T-cell (primary cell): Measurements from ENCODE around the gene APOOL. TPM values are rescaled to one million over a fixed set of nuclear protein-coding genes. Genes with fewer than 3 reads are reported as not detected.
"Not testable (repeated sequence)": the region's sequence is repeated elsewhere in the genome, so short reads cannot be mapped to it uniquely, and the experiment has no call there.

Source experiments
- ATAC-seq, 4 experiments: fragments of 200-7000 bp in 3 of 4; fragments of 150-1000 bp in 1 of 4; cut with Tn5 transposase; replicated peaks in 1 of 4; 1 replicate in 3 of 4; 2 replicates in 1 of 4; pipeline ENCODE4 v1.10.0; 2021; ENCODE audit warnings: moderate library complexity in 3 of 4, mild to moderate bottlenecking in 2 of 4, moderate number of reproducible peaks in 1 of 4
- CTCF ChIA-PET, 2 donors: fragments of 300-600 bp; sonication (Branson Sonifier 250); formaldehyde crosslinking; loops; one replicate each; lab custom pipeline; 2022; ENCODE audit warnings: antibody characterized with exemption in 2 of 2; lab: Charles Lee
- POLR2A ChIA-PET, 2 donors: fragments of 300-600 bp; sonication (Branson Sonifier 250); formaldehyde crosslinking; loops; one replicate each; lab custom pipeline; 2022; ENCODE audit warnings: antibody characterized with exemption in 2 of 2; lab: Charles Lee
- DNase-seq, 35 experiments: peaks; one replicate each; pipeline versions ENCODE4 v3.0.0 to v3.0.0-alpha.2; 2013 to 2023
- H3K27ac ChIP-seq: one replicate; pipeline ENCODE4 v1.5.1; 2013; ENCODE audit warnings: low read length
- H3K27me3 ChIP-seq, 2 experiments: replicated peaks in 1 of 2; 1 replicate in 1 of 2; 2 replicates in 1 of 2; pipeline versions ENCODE4 v1.6.1 to v1.7.0; 2013; ENCODE audit warnings: low read length in 1 of 2, mixed read lengths in 1 of 2; ENCODE audit not compliant: control insufficient read depth in 2 of 2, insufficient read depth in 2 of 2; ENCODE audit errors: extremely low read depth in 1 of 2
- H3K36me3 ChIP-seq, 2 donors: 1 replicate in 1 of 2; 2 replicates in 1 of 2; pipeline versions ENCODE4 v1.6.1 to v1.7.0; 2013; ENCODE audit warnings: low read length in 1 of 2; ENCODE audit not compliant: control insufficient read depth in 2 of 2, insufficient read depth in 1 of 2; ENCODE audit errors: extremely low read depth in 1 of 2
- H3K4me1 ChIP-seq, 2 experiments: 1 replicate in 1 of 2; 2 replicates in 1 of 2; pipeline versions ENCODE4 v1.6.1 to v1.7.0; 2013; ENCODE audit warnings: low read length in 2 of 2, mixed read lengths in 1 of 2; ENCODE audit not compliant: insufficient read depth in 2 of 2, control insufficient read depth in 1 of 2; ENCODE audit errors: extremely low read depth in 1 of 2
- H3K4me3 ChIP-seq, 2 donors: 1 replicate in 1 of 2; 2 replicates in 1 of 2; pipeline versions ENCODE4 v1.5.1 to v1.7.0; 2013; ENCODE audit warnings: mild to moderate bottlenecking in 2 of 2, low read length in 1 of 2, moderate library complexity in 1 of 2; ENCODE audit not compliant: control insufficient read depth in 1 of 2; ENCODE audit errors: extremely low read depth in 1 of 2
- H3K9me3 ChIP-seq: 2 replicates; pipeline ENCODE4 v1.7.0; 2013
- H3K27ac Mint-ChIP-seq, 2 donors: one replicate each; pipeline ENCODE4 v1.8.0; 2020 to 2021; ENCODE audit warnings: mild to moderate bottlenecking in 2 of 2, mixed read lengths in 2 of 2
- H3K27me3 Mint-ChIP-seq, 2 donors: one replicate each; pipeline ENCODE4 v1.8.0; 2021 to 2022; ENCODE audit warnings: mixed read lengths in 2 of 2
- H3K36me3 Mint-ChIP-seq: one replicate; pipeline ENCODE4 v1.8.0; 2021; ENCODE audit warnings: mixed read lengths
- H3K4me1 Mint-ChIP-seq, 3 donors: one replicate each; pipeline ENCODE4 v1.8.0; 2020 to 2022; ENCODE audit warnings: mixed read lengths in 3 of 3, mild to moderate bottlenecking in 1 of 3
- H3K4me3 Mint-ChIP-seq, 3 donors: one replicate each; pipeline ENCODE4 v1.8.0; 2020 to 2022; ENCODE audit warnings: mild to moderate bottlenecking in 3 of 3, mixed read lengths in 3 of 3, moderate library complexity in 3 of 3
- H3K9me3 Mint-ChIP-seq, 3 donors: one replicate each; pipeline ENCODE4 v1.8.0; 2020 to 2022; ENCODE audit warnings: mixed read lengths in 3 of 3
- WGBS: methylation state at CpG from one replicate; pipeline ENCODE4 v1.1.5; 2013; ENCODE audit warnings: missing lambda C conversion rate; ENCODE audit not compliant: insufficient coverage; 5-methylcytosine and 5-hydroxymethylcytosine counted together
- total RNA-seq, 35 experiments: library from RNA in 6 of 35; stranded (reverse) in 6 of 35; fragments of 120-200 nt in 1 of 35; gene quantifications; one replicate each; pipeline versions ENCODE4 v1.2.1 to v1.2.4 and lab custom pipeline; 2013 to 2026

APOOL gene, protein sequence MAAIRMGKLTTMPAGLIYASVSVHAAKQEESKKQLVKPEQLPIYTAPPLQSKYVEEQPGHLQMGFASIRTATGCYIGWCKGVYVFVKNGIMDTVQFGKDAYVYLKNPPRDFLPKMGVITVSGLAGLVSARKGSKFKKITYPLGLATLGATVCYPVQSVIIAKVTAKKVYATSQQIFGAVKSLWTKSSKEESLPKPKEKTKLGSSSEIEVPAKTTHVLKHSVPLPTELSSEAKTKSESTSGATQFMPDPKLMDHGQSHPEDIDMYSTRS
- total RNA-seq (10 to 100 TPM in 1 of 5 donors, 1 to 10 TPM in 4; 8.5 to 11.7 (median 9.2) TPM), total RNA-seq (lab: John Stamatoyannopoulos, UW) (6.2 to 35.3 (median 13.0) reads per million in 29 experiments)
- total RNA-seq (2013) = 10.1 TPM

DNA sequence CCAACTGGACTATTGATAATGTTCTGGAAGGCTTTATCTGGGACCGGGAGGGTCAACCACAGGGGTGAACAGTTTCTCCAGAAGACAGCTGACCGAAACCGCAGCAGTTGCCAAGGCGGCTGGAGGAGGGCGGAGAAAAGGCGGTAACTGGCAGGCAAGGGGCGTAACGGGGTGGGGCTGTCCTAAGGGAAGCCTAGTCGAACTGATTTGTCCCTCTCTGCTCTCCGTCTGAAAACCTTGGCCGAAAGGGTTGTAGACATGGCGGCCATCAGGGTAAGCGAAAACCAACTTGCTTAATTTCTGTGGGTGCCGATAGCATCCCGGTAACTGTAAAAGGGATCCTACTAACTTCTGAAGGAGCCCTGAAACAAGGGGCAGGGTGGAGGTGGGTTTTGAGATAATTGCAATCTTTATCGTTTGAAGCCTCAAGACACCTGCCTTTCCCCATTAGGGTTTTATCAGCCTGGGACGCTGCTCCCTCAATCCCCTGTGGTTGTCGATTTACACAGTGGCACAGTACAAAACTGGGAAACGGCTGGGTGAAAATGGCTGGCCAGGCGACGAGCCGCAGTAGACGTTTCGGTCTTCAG, at the start of gene APOOL:
Gene APOOL (plus strand): TSS at position 223 of the 590 bp plus-strand sequence. CDS start 36 bp downstream, at position 259.
- ATAC-seq (peak; percentile 92 to 95 (median 94)), DNase-seq (peak; percentile 38 to 76 (median 62))
- Histone ChIP-seq H3K9me3 (no peaks in the 10 kb centered on the region), H3K27me3 (no peaks in the 10 kb centered on the region), H3K4me3 (peak within 1 kb of the TSS; percentile 78 to 89), H3K36me3 (no peaks in the 10 kb centered on the region), H3K27ac (peak within 1 kb of the TSS; percentile 34), H3K4me1 (peaks cover 6 to 7% of the 10 kb centered on the region in 2 experiments)
- Mint-ChIP-seq H3K9me3 (no peaks in the 10 kb centered on the region), H3K36me3 (peaks cover 6% of the 10 kb centered on the region), H3K27me3 (no peaks in the 10 kb centered on the region), H3K4me1 (peaks cover 0 to 33% (median 20%) of the 10 kb centered on the region in 3 donors), H3K4me3 (peak within 1 kb of the TSS; percentile 81 to 87 (median 86)), H3K27ac (peak within 1 kb of the TSS; percentile 57 to 71)
- 0% methylated on average over 6 of the region's 24 CpGs for WGBS
- ChIA-PET CTCF (no interaction called here), POLR2A (no interaction called here)

DNA sequence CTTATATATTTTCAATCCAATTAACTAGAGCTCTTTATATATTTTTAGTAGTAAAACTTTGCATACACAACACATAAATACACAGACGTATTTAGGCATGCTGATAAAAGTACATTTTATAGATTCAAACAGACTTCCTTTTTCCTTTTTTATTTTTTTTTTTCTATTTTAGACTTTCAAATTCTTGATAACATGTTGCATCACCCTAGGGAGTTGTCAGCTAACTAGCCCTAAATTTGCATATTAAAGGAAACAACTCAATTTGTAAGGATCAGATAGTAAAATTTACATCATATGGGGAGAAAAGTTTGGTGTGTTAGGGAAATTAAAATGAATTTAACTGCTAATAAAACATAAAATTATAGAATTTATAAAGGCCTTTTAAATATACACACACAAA, 47.4 kb upstream of the APOOL start:
- no peaks in the 10 kb centered on the region for H3K36me3 ChIP-seq
- Mint-ChIP-seq H3K4me3 (no peak overlapping the region), H3K4me1 (no peaks in the 10 kb centered on the region), H3K27me3 (peaks cover 0 to 3% of the 10 kb centered on the region in 2 donors), H3K27ac (no peak overlapping the region), H3K36me3 (no peaks in the 10 kb centered on the region), H3K9me3 (no peaks in the 10 kb centered on the region)
- no peaks in the 10 kb centered on the region for H3K4me1 ChIP-seq
- CTCF ChIA-PET = no interaction called here
- no peaks in the 10 kb centered on the region for H3K9me3 ChIP-seq
- DNase-seq (no peak), ATAC-seq (no peak)
- WGBS = no CpG with 5 or more reads among the region's 1 CpG
- H3K4me3 ChIP-seq = no peak overlapping the region
- no peak overlapping the region for H3K27ac ChIP-seq
- no peaks in the 10 kb centered on the region for H3K27me3 ChIP-seq
- POLR2A ChIA-PET = no interaction called here

- POLR2A ChIA-PET = no interaction called here
Measured at GRCh38 chrX:84974803-84975202, 28.9 kb upstream of the APOOL start.

GRCh38 chrX:84991739-84992138, 11.9 kb upstream of the APOOL start:
- H3K4me1 ChIP-seq, H3K9me3 Mint-ChIP-seq, POLR2A ChIA-PET, H3K4me1 Mint-ChIP-seq, DNase-seq, H3K36me3 ChIP-seq, ATAC-seq, H3K36me3 Mint-ChIP-seq, H3K4me3 Mint-ChIP-seq, H3K9me3 ChIP-seq, H3K4me3 ChIP-seq, CTCF ChIA-PET, H3K27ac ChIP-seq, H3K27me3 ChIP-seq, H3K27ac Mint-ChIP-seq: not testable (repeated sequence)
- WGBS = no CpG with 5 or more reads among the region's 5 CpGs
- H3K27me3 Mint-ChIP-seq = peaks cover 8 to 31% of the 10 kb centered on the region in 2 donors

More at GRCh38 chrX:84974803-84975202, 28.9 kb upstream of the APOOL start:
- Histone ChIP-seq H3K4me1 (no peaks in the 10 kb centered on the region), H3K4me3 (no peak overlapping the region), H3K27ac (no peak overlapping the region), H3K27me3 (no peaks in the 10 kb centered on the region), H3K9me3 (no peaks in the 10 kb centered on the region), H3K36me3 (no peaks in the 10 kb centered on the region)
- DNase-seq (no peak), ATAC-seq (no peak)
- H3K27me3 Mint-ChIP-seq = peaks cover 0 to 12% of the 10 kb centered on the region in 2 donors
- CTCF ChIA-PET = no interaction called here
- no peak overlapping the region for H3K4me3 Mint-ChIP-seq
- no peaks in the 10 kb centered on the region for H3K4me1 Mint-ChIP-seq
- H3K27ac Mint-ChIP-seq = no peak overlapping the region
- no peaks in the 10 kb centered on the region for H3K36me3 Mint-ChIP-seq
- 87% methylated on average over 3 of the region's 19 CpGs for WGBS
- peaks cover 0 to 4% (median 3%) of the 10 kb centered on the region in 3 donors for H3K9me3 Mint-ChIP-seq

DNA sequence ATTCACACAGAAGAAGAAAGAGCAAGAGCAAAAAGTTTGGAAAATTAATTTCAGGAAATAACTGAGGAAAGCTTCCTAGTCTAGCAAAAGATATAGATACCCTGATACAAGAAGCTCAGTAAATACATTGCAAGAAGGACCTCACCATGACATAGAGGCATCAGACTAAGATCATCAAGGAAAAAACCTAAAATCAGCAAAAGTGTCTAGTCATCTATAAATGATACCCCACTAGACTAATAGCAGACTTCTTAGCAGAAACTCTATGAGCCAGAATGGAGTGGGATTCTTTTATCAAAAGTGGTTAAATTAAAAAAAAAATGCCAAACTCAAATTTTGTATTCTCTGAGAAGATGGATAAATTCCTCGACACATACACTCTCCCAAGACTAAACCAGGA, 10.5 kb upstream of the APOOL start:
- Mint-ChIP-seq H3K9me3 (peaks cover 0 to 3% (median 0%) of the 10 kb centered on the region in 3 donors), H3K27me3 (peaks cover 8 to 34% of the 10 kb centered on the region in 2 donors), H3K4me3 (no peak overlapping the region), H3K27ac (no peak overlapping the region), H3K4me1 (no peaks in the 10 kb centered on the region), H3K36me3 (no peaks in the 10 kb centered on the region)
- WGBS = no CpG with 5 or more reads among the region's 1 CpG
- Histone ChIP-seq H3K9me3 (no peaks in the 10 kb centered on the region), H3K4me1 (no peaks in the 10 kb centered on the region), H3K27me3 (peaks cover 0 to 5% of the 10 kb centered on the region in 2 experiments), H3K36me3 (no peaks in the 10 kb centered on the region), H3K27ac (no peak overlapping the region), H3K4me3 (no peak overlapping the region)
- DNase-seq (no peak), ATAC-seq (no peak)
- CTCF ChIA-PET = no interaction called here
- POLR2A ChIA-PET = no interaction called here

- Histone ChIP-seq H3K36me3 (no peaks in the 10 kb centered on the region), H3K27me3 (no peaks in the 10 kb centered on the region), H3K4me1 (peaks cover 6 to 7% of the 10 kb centered on the region in 2 experiments), H3K9me3 (no peaks in the 10 kb centered on the region), H3K4me3 (no peak overlapping the region), H3K27ac (no peak overlapping the region)
- no CpG with 5 or more reads among the region's 1 CpG for WGBS
- H3K9me3 Mint-ChIP-seq = peaks cover 0 to 3% (median 0%) of the 10 kb centered on the region in 3 donors
- no peak for DNase-seq
- ATAC-seq = no peak
- peaks cover 4% of the 10 kb centered on the region for H3K36me3 Mint-ChIP-seq
- H3K27ac Mint-ChIP-seq = no peak overlapping the region
- ChIA-PET POLR2A (no interaction called here), CTCF (no interaction called here)
- H3K27me3 Mint-ChIP-seq = peaks cover 0 to 3% of the 10 kb centered on the region in 2 donors
- no peak overlapping the region for H3K4me3 Mint-ChIP-seq
- H3K4me1 Mint-ChIP-seq = peaks cover 0 to 16% (median 7%) of the 10 kb centered on the region in 3 donors
Measured at GRCh38 chrX:85001344-85001743, 2.3 kb upstream of the APOOL start.
